ENCODE results near the gene LRMDA. TPM values are rescaled to one million over a fixed set of nuclear protein-coding genes. Genes with fewer than 3 reads are reported as not detected.

LRMDA gene
- total and polyA plus RNA-seq, 2 of the 13 experiments (the other 11 are each of a cell fraction or from before 2014, with no cell fraction given): 13.4 to 22.0 TPM

DNA sequence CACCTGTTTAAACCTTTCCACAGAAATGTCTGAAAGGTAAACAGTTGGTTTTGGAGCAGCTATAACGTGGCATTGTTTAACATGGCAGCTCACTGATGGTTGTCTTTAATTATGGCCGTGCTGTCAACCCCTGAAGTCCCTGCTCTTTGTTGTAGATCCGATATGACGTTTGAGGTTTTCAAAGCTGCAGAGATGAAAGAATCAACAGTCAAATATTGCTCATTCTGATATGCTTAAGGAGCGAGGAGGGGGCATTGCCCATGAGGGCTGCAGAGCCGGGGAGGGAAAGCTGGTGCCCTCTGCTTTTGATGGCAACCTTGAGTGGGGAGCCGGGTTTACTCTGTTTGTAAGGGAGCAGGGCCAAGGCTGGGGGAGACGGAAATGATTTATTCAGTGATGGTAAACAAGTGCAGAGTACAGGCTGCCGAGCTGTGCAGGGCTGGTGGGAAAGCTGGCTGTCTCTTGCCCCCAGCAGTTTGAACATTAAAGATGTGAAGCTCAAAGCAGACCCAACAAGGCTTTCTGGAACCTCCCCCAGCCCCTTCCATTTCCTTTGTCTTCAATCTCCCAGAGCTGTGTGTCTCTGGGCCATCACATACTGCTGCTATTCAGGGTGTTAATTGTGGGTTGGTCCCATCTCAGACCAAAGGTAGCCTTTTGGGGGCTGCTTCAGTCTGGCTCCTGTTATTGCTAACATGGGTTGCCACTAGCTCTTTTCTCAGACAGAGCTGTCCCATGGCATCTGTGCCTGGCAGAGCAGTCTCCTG lies 345.5 kb downstream of the LRMDA start (continued):
- no peak for TF ChIP-seq JARID2 (CRISPR knock-in tag; IDR thresholded peaks at IDR 0.05; ENCODE audit: insufficient replicate concordance)
- TF ChIP-seq ZNF235 (CRISPR knock-in tag; IDR thresholded peaks at IDR 0.05; ENCODE audit: borderline replicate concordance): no peak
- peak; percentile 41 for TF ChIP-seq GMEB1 (CRISPR knock-in tag; IDR thresholded peaks at IDR 0.05; ENCODE audit: borderline replicate concordance)
- TF ChIP-seq, protein P1, sequence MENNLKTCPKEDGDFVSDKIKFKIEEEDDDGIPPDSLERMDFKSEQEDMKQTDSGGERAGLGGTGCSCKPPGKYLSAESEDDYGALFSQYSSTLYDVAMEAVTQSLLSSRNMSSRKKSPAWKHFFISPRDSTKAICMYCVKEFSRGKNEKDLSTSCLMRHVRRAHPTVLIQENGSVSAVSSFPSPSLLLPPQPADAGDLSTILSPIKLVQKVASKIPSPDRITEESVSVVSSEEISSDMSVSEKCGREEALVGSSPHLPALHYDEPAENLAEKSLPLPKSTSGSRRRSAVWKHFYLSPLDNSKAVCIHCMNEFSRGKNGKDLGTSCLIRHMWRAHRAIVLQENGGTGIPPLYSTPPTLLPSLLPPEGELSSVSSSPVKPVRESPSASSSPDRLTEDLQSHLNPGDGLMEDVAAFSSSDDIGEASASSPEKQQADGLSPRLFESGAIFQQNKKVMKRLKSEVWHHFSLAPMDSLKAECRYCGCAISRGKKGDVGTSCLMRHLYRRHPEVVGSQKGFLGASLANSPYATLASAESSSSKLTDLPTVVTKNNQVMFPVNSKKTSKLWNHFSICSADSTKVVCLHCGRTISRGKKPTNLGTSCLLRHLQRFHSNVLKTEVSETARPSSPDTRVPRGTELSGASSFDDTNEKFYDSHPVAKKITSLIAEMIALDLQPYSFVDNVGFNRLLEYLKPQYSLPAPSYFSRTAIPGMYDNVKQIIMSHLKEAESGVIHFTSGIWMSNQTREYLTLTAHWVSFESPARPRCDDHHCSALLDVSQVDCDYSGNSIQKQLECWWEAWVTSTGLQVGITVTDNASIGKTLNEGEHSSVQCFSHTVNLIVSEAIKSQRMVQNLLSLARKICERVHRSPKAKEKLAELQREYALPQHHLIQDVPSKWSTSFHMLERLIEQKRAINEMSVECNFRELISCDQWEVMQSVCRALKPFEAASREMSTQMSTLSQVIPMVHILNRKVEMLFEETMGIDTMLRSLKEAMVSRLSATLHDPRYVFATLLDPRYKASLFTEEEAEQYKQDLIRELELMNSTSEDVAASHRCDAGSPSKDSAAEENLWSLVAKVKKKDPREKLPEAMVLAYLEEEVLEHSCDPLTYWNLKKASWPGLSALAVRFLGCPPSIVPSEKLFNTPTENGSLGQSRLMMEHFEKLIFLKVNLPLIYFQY (CRISPR knock-in tag; IDR thresholded peaks at IDR 0.05; ENCODE audit: borderline replicate concordance): no peak; the same call in 1 of the 2 replicates
- TF ChIP-seq, protein P2, sequence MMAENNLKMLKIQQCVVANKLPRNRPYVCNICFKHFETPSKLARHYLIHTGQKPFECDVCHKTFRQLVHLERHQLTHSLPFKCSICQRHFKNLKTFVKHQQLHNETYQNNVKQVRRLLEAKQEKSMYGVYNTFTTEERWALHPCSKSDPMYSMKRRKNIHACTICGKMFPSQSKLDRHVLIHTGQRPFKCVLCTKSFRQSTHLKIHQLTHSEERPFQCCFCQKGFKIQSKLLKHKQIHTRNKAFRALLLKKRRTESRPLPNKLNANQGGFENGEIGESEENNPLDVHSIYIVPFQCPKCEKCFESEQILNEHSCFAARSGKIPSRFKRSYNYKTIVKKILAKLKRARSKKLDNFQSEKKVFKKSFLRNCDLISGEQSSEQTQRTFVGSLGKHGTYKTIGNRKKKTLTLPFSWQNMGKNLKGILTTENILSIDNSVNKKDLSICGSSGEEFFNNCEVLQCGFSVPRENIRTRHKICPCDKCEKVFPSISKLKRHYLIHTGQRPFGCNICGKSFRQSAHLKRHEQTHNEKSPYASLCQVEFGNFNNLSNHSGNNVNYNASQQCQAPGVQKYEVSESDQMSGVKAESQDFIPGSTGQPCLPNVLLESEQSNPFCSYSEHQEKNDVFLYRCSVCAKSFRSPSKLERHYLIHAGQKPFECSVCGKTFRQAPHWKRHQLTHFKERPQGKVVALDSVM (CRISPR knock-in tag; IDR thresholded peaks at IDR 0.05): 0 out of 2 replicates have a peak, but pooled peaks have one; percentile 10
- no peak for TF ChIP-seq DBP (CRISPR knock-in tag; IDR thresholded peaks at IDR 0.05; ENCODE audit: not compliant biosample characterization)
- TF ChIP-seq HNRNPLL (IDR thresholded peaks at IDR 0.05; ENCODE audit: low read depth, low read length, poor library complexity, severe bottlenecking): no peak
- TF ChIP-seq IRF1 (CRISPR knock-in tag; IDR thresholded peaks at IDR 0.05; ENCODE audit: low read depth): no peak
- peak; percentile 73 for TF ChIP-seq HOXA5 (CRISPR knock-in tag; IDR thresholded peaks at IDR 0.05)
- TF ChIP-seq MXI1 (IDR thresholded peaks at IDR 0.05; ENCODE audit: borderline replicate concordance, low read depth, low read length): peak; percentile 23; the same call in 1 of the 3 replicates
- TF ChIP-seq ZNF282 (IDR thresholded peaks at IDR 0.05; ENCODE audit: partially characterized antibody): no peak
- TF ChIP-seq, protein P3, sequence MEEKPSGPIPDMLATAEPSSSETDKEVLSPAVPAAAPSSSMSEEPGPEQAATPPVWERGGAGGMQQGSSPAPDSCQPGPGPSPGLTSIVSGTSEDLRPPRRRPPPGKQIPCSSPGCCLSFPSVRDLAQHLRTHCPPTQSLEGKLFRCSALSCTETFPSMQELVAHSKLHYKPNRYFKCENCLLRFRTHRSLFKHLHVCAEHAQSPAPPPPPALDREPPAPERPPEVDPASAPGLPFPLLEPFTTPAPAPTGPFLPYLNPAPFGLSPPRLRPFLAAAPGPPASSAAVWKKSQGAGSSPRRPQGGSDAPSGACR (CRISPR knock-in tag; IDR thresholded peaks at IDR 0.05): peak; percentile 75; the same call in 1 of the 2 replicates
- TF ChIP-seq ZBTB25 (CRISPR knock-in tag; IDR thresholded peaks at IDR 0.05): no peak; the same call in 1 of the 2 replicates
- no peak for TF ChIP-seq ZNF83 (CRISPR knock-in tag; IDR thresholded peaks at IDR 0.05; ENCODE audit: borderline replicate concordance)

Data from HepG2 (cell line).